IMR-90 (cell line): Measurements from ENCODE around the gene NELL2. TPM values are rescaled to one million over a fixed set of nuclear protein-coding genes. Genes with fewer than 3 reads are reported as not detected.

Experiments used
- ATAC-seq: fragments of 200-7000 bp; cut with Tn5 transposase; 2 replicates; pipeline ENCODE4 v1.9.1; 2020; ENCODE audit warnings: low read depth, mild to moderate bottlenecking, moderate library complexity
- BruUV-seq: library from RNA; stranded (reverse); fragments of 400-500 nt; replicated peaks from 2 replicates; lab custom pipeline; 2021; lab: Mats Ljungman, UMichigan
- CTCF ChIA-PET: fragments of 300-600 bp; formaldehyde crosslinking; extraction: SDS; loops from one replicate; lab custom pipeline; 2021; ENCODE audit warnings: antibody characterized with exemption; lab: Yijun Ruan, JAX
- POLR2A ChIA-PET: fragments of 300-600 bp; sonication (Branson Sonifier 250); formaldehyde crosslinking; loops from one replicate; lab custom pipeline; 2022; ENCODE audit warnings: antibody characterized with exemption; ENCODE audit not compliant: unreplicated experiment; lab: Charles Lee
- DNase-seq: peaks from one replicate; pipeline ENCODE4 v3.0.0; 2013
- H2AFZ ChIP-seq: replicated peaks from 2 replicates; pipeline ENCODE3; 2013; ENCODE audit warnings: low read length, mild to moderate bottlenecking; ENCODE audit not compliant: poor library complexity
- H2AK5ac ChIP-seq: 2 replicates; pipeline ENCODE4 v1.6.1; 2013; ENCODE audit warnings: low read depth, low read length, inconsistent platforms
- H2AK9ac ChIP-seq: replicated peaks from 2 replicates; pipeline ENCODE3; 2013; ENCODE audit warnings: mild to moderate bottlenecking, low read depth, low read length, moderate library complexity; ENCODE audit not compliant: poor library complexity
- H2BK120ac ChIP-seq: 2 replicates; pipeline ENCODE4 v1.6.1; 2013; ENCODE audit warnings: low read depth, low read length, inconsistent platforms
- H2BK15ac ChIP-seq: 3 replicates; pipeline ENCODE4 v1.6.1; 2013; ENCODE audit warnings: low read depth, low read length, inconsistent platforms
- H2BK20ac ChIP-seq: 2 replicates; pipeline ENCODE4 v1.6.1; 2013; ENCODE audit warnings: low read depth, mild to moderate bottlenecking, inconsistent platforms, low read length, moderate library complexity
- H2BK5ac ChIP-seq: 2 replicates; pipeline ENCODE4 v1.6.1; 2013; ENCODE audit warnings: mild to moderate bottlenecking, low read depth, low read length, inconsistent platforms; ENCODE audit not compliant: poor library complexity, severe bottlenecking
- H3K14ac ChIP-seq: replicated peaks from 2 replicates; pipeline ENCODE4 v1.6.1; 2013; ENCODE audit warnings: low read depth, low read length, inconsistent platforms
- H3K18ac ChIP-seq: 2 replicates; pipeline ENCODE4 v1.6.1; 2013; ENCODE audit warnings: low read depth, low read length, control low read depth
- H3K23ac ChIP-seq: 2 replicates; pipeline ENCODE4 v1.6.1; 2013; ENCODE audit warnings: low read depth, low read length, inconsistent platforms
- H3K27ac ChIP-seq: 2 replicates; pipeline ENCODE4 v1.5.1; 2013; ENCODE audit warnings: mild to moderate bottlenecking, control low read depth, low read length; ENCODE audit not compliant: insufficient read depth
- H3K27me3 ChIP-seq: 2 replicates; pipeline ENCODE4 v1.6.1; 2013; ENCODE audit warnings: low read length; ENCODE audit not compliant: control insufficient read depth, insufficient read depth
- H3K36me3 ChIP-seq: 2 replicates; pipeline ENCODE4 v1.6.1; 2013; ENCODE audit warnings: low read length, mixed read lengths; ENCODE audit not compliant: control insufficient read depth, insufficient read depth
- H3K4ac ChIP-seq: 2 replicates; pipeline ENCODE4 v1.6.1; 2013; ENCODE audit warnings: low read depth, low read length, inconsistent platforms
- H3K4me1 ChIP-seq: 2 replicates; pipeline ENCODE4 v1.6.1; 2013; ENCODE audit warnings: low read length, mixed read lengths; ENCODE audit not compliant: control insufficient read depth, insufficient read depth
- H3K4me2 ChIP-seq: 2 replicates; pipeline ENCODE4 v1.6.1; 2013; ENCODE audit warnings: low read depth, mild to moderate bottlenecking, control low read depth, low read length, moderate library complexity
- H3K4me3 ChIP-seq: 2 replicates; pipeline ENCODE4 v1.5.1; 2013; ENCODE audit warnings: low read depth, mild to moderate bottlenecking, control low read depth, low read length, moderate library complexity; ENCODE audit not compliant: insufficient read depth
- H3K56ac ChIP-seq: 2 replicates; pipeline ENCODE4 v1.6.1; 2013; ENCODE audit warnings: low read length, inconsistent platforms; ENCODE audit not compliant: insufficient read depth; ENCODE audit errors: extremely low read depth
- H3K79me1 ChIP-seq, 2 experiments: 2 replicates each; pipeline ENCODE4 v1.6.1; 2013; ENCODE audit warnings: low read length in 2 of 2, inconsistent platforms in 1 of 2, low read depth in 1 of 2
- H3K9ac ChIP-seq: 2 replicates; pipeline ENCODE4 v1.6.1; 2013; ENCODE audit warnings: low read depth, low read length, control low read depth
- H3K9me1 ChIP-seq: 2 replicates; pipeline ENCODE4 v1.6.1; 2013; ENCODE audit warnings: low read length, inconsistent platforms; ENCODE audit not compliant: insufficient read depth
- H3K9me3 ChIP-seq: 2 replicates; pipeline ENCODE4 v1.6.1; 2013; ENCODE audit warnings: low read length; ENCODE audit not compliant: control insufficient read depth, insufficient read depth
- H4K20me1 ChIP-seq: 2 replicates; pipeline ENCODE4 v1.6.1; 2013; ENCODE audit warnings: low read length, inconsistent platforms; ENCODE audit not compliant: insufficient read depth
- H4K5ac ChIP-seq: 2 replicates; pipeline ENCODE4 v1.6.1; 2013; ENCODE audit warnings: mild to moderate bottlenecking, low read depth, low read length, control low read depth
- H4K8ac ChIP-seq, 2 experiments: 2 replicates each; pipeline ENCODE4 v1.6.1; 2013; ENCODE audit warnings: low read depth in 2 of 2, low read length in 2 of 2, control low read depth in 1 of 2, inconsistent platforms in 1 of 2
- H4K91ac ChIP-seq: 2 replicates; pipeline ENCODE4 v1.6.1; 2013; ENCODE audit warnings: low read depth, low read length, inconsistent platforms; ENCODE audit not compliant: insufficient read depth
- CEBPB ChIP-seq: IDR thresholded peaks from 2 replicates; pipeline ENCODE4 v1.6.1; 2012; ENCODE audit warnings: low read depth, low read length, improper control_type of control experiment
- CHD1 ChIP-seq: IDR thresholded peaks from 2 replicates; pipeline ENCODE4 v1.6.1; 2012; ENCODE audit warnings: low read depth, low read length, improper control_type of control experiment
- CTCF ChIP-seq: conservative IDR thresholded peaks from 2 replicates; pipeline ENCODE4 v1.5.1; 2012; ENCODE audit warnings: mild to moderate bottlenecking, low read depth, low read length, improper control_type of control experiment
- ELK1 ChIP-seq: fragments of 150-350 bp; IDR thresholded peaks from 2 replicates; pipeline ENCODE4 v1.6.1; 2016; ENCODE audit warnings: low read depth, mild to moderate bottlenecking, low read length, moderate library complexity, borderline replicate concordance
- FOS ChIP-seq: fragments of 150-350 bp; IDR thresholded peaks from 2 replicates; pipeline ENCODE4 v1.6.1; 2016; ENCODE audit warnings: low read depth, low read length
- MAFK ChIP-seq: IDR thresholded peaks from 2 replicates; pipeline ENCODE4 v1.6.1; 2012; ENCODE audit warnings: low read depth, low read length, improper control_type of control experiment
- MAZ ChIP-seq: IDR thresholded peaks from 2 replicates; pipeline ENCODE4 v1.6.1; 2012; ENCODE audit warnings: low read depth, mild to moderate bottlenecking, low read length, improper control_type of control experiment, moderate library complexity, borderline replicate concordance
- MXI1 ChIP-seq: IDR thresholded peaks from 2 replicates; pipeline ENCODE4 v1.6.1; 2012; ENCODE audit warnings: low read depth, mild to moderate bottlenecking, low read length, moderate library complexity, borderline replicate concordance
- POLR2A ChIP-seq: IDR thresholded peaks from 2 replicates; pipeline ENCODE4 v1.6.1; 2012; ENCODE audit warnings: mild to moderate bottlenecking, low read depth, low read length
- RAD21 ChIP-seq: IDR thresholded peaks from 2 replicates; pipeline ENCODE4 v1.6.1; 2012; ENCODE audit warnings: low read length, improper control_type of control experiment
- RCOR1 ChIP-seq: IDR thresholded peaks from 2 replicates; pipeline ENCODE4 v1.6.1; 2012; ENCODE audit warnings: mild to moderate bottlenecking, low read length, improper control_type of control experiment; ENCODE audit not compliant: insufficient replicate concordance
- RFX5 ChIP-seq: IDR thresholded peaks from 2 replicates; pipeline ENCODE4 v1.8.0; 2012; ENCODE audit warnings: low read depth, mild to moderate bottlenecking, low read length, moderate library complexity
- SMC3 ChIP-seq: fragments of 150-350 bp; IDR thresholded peaks from 2 replicates; pipeline ENCODE4 v1.6.1; 2016; ENCODE audit warnings: low read depth, mild to moderate bottlenecking, antibody characterized with exemption, low read length, moderate library complexity
- USF2 ChIP-seq: fragments of 150-350 bp; IDR thresholded peaks from 2 replicates; pipeline ENCODE4 v1.6.1; 2017; ENCODE audit warnings: mild to moderate bottlenecking, antibody characterized with exemption, low read length, low read depth
- WGBS, 2 experiments: methylation state at CpG; one replicate each; pipeline versions ENCODE4 v1.1.5 to v1.1.7; 2013; ENCODE audit warnings: missing lambda C conversion rate in 2 of 2; ENCODE audit not compliant: insufficient read length in 1 of 2; ENCODE audit errors: extremely low coverage in 2 of 2; 5-methylcytosine and 5-hydroxymethylcytosine counted together
- dilution Hi-C: fragments of 300-500 bp; cut with HindIII; formaldehyde crosslinking; loops from one replicate; pipeline ENCODE4 v1.14.3; 2018; ENCODE audit warnings: low sequenced_read_pairs; ENCODE audit not compliant: unreplicated experiment
- in situ Hi-C: fragments of 300-500 bp; cut with MboI; formaldehyde crosslinking; loops from 3 replicates; pipeline ENCODE4 v1.14.3; 2019; ENCODE audit warnings: low sequenced_read_pairs, inconsistent platforms, mixed read lengths
- intact Hi-C: fragments of 100-400 bp; cut with micrococcal nuclease; formaldehyde crosslinking; loops from 2 replicates; pipeline ENCODE4 v1.10.0; 2022
- polyA plus RNA-seq, 3 experiments: library from polyadenylated mRNA; depleted of rRNA; stranded (reverse); fragments of >200 nt; gene quantifications; 2 replicates each; pipeline ENCODE4 v1.2.3, GENCODE V29; 2012; ENCODE audit warnings: low replicate concordance in 1 of 3
- total RNA-seq: library from RNA; depleted of rRNA; stranded (reverse); fragments of >200 nt; gene quantifications from 2 replicates; pipeline ENCODE4 v1.2.3, GENCODE V29; 2012

Gene NELL2
- total and polyA plus RNA-seq, 2 of the 4 experiments (the other 2 are of a cell fraction): 0.18 to 0.26 TPM

- no peak overlapping the region for H2AK9ac ChIP-seq
- H2BK5ac ChIP-seq: no peak overlapping the region
- H4K20me1 ChIP-seq: no peaks in the 10 kb centered on the region
- no peak for TF ChIP-seq POLR2A
- no peak for TF ChIP-seq CTCF
- TF ChIP-seq CEBPB: no peak
- TF ChIP-seq MXI1: no peak
- no peak for TF ChIP-seq RAD21
- TF ChIP-seq MAFK: no peak
- TF ChIP-seq CHD1: no peak
- TF ChIP-seq MAZ: no peak
- no peak for TF ChIP-seq USF2
- TF ChIP-seq SMC3: no peak
- TF ChIP-seq FOS: no peak
- no peak for TF ChIP-seq ELK1
- TF ChIP-seq RFX5: no peak
- TF ChIP-seq RCOR1: no peak
- H3K56ac ChIP-seq: no peak overlapping the region
- H4K8ac ChIP-seq: no peak overlapping the region
- no peak overlapping the region for H3K9ac ChIP-seq
- no peak overlapping the region for H3K4ac ChIP-seq
- dilution Hi-C loops (no loop called here), intact Hi-C loops (no loop called here), in situ Hi-C loops (no loop called here)
- BruUV-seq: no TSS peak
- no peak overlapping the region for H4K5ac ChIP-seq
- H2BK15ac ChIP-seq: no peak overlapping the region
- no peak overlapping the region for H3K18ac ChIP-seq
- no peak for ATAC-seq
- H3K36me3 ChIP-seq: no peaks in the 10 kb centered on the region
- no peak overlapping the region for H3K4me2 ChIP-seq
- H2BK120ac ChIP-seq: no peak overlapping the region
- no peaks in the 10 kb centered on the region for H3K9me1 ChIP-seq
- no peak overlapping the region for H2AK5ac ChIP-seq
- peaks cover 2% of the 10 kb centered on the region; the same call in 1 of the 2 replicates for H3K9me3 ChIP-seq
- no peak for DNase-seq
- no peak overlapping the region for H2AFZ ChIP-seq
- H3K79me1 ChIP-seq: no peaks in the 10 kb centered on the region
- no peak overlapping the region for H4K91ac ChIP-seq
- ChIA-PET CTCF (interaction anchor here (0.6 kb wide), 1 partner anchor 1013 kb away, joined by 4 read pairs; no protein-coding TSS in a partner anchor), POLR2A (no interaction called here)
- no peak overlapping the region for H3K14ac ChIP-seq
- H2BK20ac ChIP-seq: no peak overlapping the region
- no peak overlapping the region for H3K4me3 ChIP-seq
- no peak overlapping the region for H3K23ac ChIP-seq
- no peaks in the 10 kb centered on the region for H3K4me1 ChIP-seq
- no CpG with 5 or more reads among the region's 1 CpG for WGBS, 2 experiments
- H3K27ac ChIP-seq: no peak overlapping the region
- H3K27me3 ChIP-seq: no peaks in the 10 kb centered on the region
Measured at GRCh38 chr12:44507461-44507860, 368.7 kb downstream of the NELL2 start.
